Heart left ventricle (tissue), 13 donors: ENCODE data around the gene F2RL2.

Experiments used
- CTCF ChIP-seq, 12 donors: fragments of 200-600 bp; sonication (generic) in 4 of 12; IDR thresholded peaks; one replicate each; pipeline versions ENCODE4 v1.5.0 to v1.8.0; 2018 to 2022; ENCODE audit warnings: antibody characterized with exemption in 12 of 12, mild to moderate bottlenecking in 5 of 12
- POLR2A ChIP-seq, 2 donors: fragments of 450-650 bp; IDR thresholded peaks; one replicate each; pipeline ENCODE4 v1.6.1; 2017; ENCODE audit warnings: antibody characterized with exemption in 2 of 2, mild to moderate bottlenecking in 2 of 2, moderate library complexity in 2 of 2
- donor health status: ischemic (EF 13 %, LVEDD 7.1; RV severe dilation, severe dysfunction).
- donor health status: DM: no; HTN: yes; CAD: no.
- donor health status: DM: no; HTN: no; CAD: no.
- donor health status: ischemic (EF 25% LVEDD 6.9; RV normal size, moderate dysfunction).
- donor health status: ischemic (EF 25% LVEDD 5.7; RV mildly dilated, moderate dysfunction).
- donor health status: ischemic (EF 35%, LVEDD 5.7; RV mildly dilated, moderate dysfunction).
- donor health status: nonischemic (EF 11% LVEDD 7.7; RV severe dilation, severe dysfunction).
- donor health status: DM: yes; HTN: yes; CAD: no.
- donor health status: PGD.
- donor health status: ischemic (EF 29% LVEDD 5.4; RV normal size, mild dysfunction).
- donor health status: nonischemic (EF 23%, LVEDD 6.1; RV moderate dilation, normal function).

- no peak for TF ChIP-seq POLR2A (IDR thresholded peaks at IDR 0.05)
- no peak for TF ChIP-seq CTCF (IDR thresholded peaks at IDR 0.05)
These were observed 33.9 kb upstream of the F2RL2 start for GRCh38 chr5:76657091-76657490.
